GM23248 (cell line): ENCODE measurements around the gene DCLRE1B.

Source experiments
- EZH2 ChIP-seq: fragments of 200-600 bp; sonication (generic); IDR thresholded peaks from 2 replicates; pipeline ENCODE4 v1.6.1; 2018; ENCODE audit warnings: antibody characterized with exemption, mild to moderate bottlenecking; ENCODE audit not compliant: insufficient read depth, poor library complexity, severe bottlenecking
- EZH2phosphoT487 ChIP-seq: fragments of 200-600 bp; sonication (generic); IDR thresholded peaks from 2 replicates; pipeline ENCODE4 v1.6.1; 2018; ENCODE audit warnings: antibody characterized with exemption, moderate library complexity, mild to moderate bottlenecking, low read depth; ENCODE audit not compliant: insufficient read depth

GRCh38 chr1:113949007-113949406, 43.9 kb downstream of the DCLRE1B start:
- TF ChIP-seq EZH2 (no peak), EZH2phosphoT487 (no peak)
